ENCODE results near the gene CIDEB.

CIDEB gene

DNA sequence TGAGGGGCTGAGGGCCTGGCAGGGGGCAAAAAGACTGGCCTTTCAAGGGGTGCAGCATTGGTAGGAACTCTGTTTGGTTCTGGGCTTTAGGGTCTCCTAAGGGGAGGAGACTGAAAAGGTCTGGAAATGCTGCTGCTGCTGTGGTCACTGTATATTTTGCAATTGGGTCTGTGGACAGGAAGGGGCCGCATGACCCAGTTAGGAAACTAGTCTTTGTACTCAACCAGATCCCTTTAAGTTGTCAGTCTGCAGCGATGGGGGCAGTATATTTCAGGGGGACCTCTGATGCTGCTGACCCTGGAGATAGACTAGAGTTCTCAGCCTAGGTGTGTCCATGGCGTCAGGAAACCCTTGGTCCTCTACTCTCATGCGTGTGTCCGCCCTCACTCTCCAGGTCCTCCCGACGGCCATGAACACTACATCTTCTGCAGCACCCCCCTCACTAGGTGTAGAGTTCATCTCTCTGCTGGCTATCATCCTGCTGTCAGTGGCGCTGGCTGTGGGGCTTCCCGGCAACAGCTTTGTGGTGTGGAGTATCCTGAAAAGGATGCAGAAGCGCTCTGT lies 7.5 kb upstream of the CIDEB start:
- Histone ChIP-seq H3K79me2 (ENCODE audit: insufficient read depth, low read length) (no peaks in the 10 kb centered on the region), H3K27me3 (ENCODE audit: low read length) (no peaks in the 10 kb centered on the region), H3K4me2 (ENCODE audit: low read depth, low read length, poor library complexity, severe bottlenecking) (no peak overlapping the region), H4K20me1 (ENCODE audit: low read depth, low read length) (no peaks in the 10 kb centered on the region), H3K27ac (ENCODE audit: low read depth, low read length) (no peak overlapping the region), H3K9me3 (ENCODE audit: insufficient read depth, low read length) (no peaks in the 10 kb centered on the region), H3K36me3 (ENCODE audit: low read length) (no peaks in the 10 kb centered on the region), H3F3A (ENCODE audit: insufficient read depth) (no peaks in the 10 kb centered on the region), H2AFZ (ENCODE audit: low read depth, low read length, severe bottlenecking) (no peak overlapping the region), H3K9ac (ENCODE audit: low read length) (no peak overlapping the region), H3K4me3 (ENCODE audit: insufficient read depth, low read length, poor library complexity, severe bottlenecking) (no peak overlapping the region), H3K9me2 (replicated peaks; ENCODE audit: insufficient read depth, low read length) (no peaks in the 10 kb centered on the region)
- no peak for TF ChIP-seq EZH2phosphoT487 (conservative IDR thresholded peaks at IDR 0.05; ENCODE audit: low read length)
- TF ChIP-seq, protein P1, sequence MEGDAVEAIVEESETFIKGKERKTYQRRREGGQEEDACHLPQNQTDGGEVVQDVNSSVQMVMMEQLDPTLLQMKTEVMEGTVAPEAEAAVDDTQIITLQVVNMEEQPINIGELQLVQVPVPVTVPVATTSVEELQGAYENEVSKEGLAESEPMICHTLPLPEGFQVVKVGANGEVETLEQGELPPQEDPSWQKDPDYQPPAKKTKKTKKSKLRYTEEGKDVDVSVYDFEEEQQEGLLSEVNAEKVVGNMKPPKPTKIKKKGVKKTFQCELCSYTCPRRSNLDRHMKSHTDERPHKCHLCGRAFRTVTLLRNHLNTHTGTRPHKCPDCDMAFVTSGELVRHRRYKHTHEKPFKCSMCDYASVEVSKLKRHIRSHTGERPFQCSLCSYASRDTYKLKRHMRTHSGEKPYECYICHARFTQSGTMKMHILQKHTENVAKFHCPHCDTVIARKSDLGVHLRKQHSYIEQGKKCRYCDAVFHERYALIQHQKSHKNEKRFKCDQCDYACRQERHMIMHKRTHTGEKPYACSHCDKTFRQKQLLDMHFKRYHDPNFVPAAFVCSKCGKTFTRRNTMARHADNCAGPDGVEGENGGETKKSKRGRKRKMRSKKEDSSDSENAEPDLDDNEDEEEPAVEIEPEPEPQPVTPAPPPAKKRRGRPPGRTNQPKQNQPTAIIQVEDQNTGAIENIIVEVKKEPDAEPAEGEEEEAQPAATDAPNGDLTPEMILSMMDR (IDR thresholded peaks at IDR 0.05; ENCODE audit: insufficient read depth, low read length, poor library complexity, severe bottlenecking), result no peak

DNA sequence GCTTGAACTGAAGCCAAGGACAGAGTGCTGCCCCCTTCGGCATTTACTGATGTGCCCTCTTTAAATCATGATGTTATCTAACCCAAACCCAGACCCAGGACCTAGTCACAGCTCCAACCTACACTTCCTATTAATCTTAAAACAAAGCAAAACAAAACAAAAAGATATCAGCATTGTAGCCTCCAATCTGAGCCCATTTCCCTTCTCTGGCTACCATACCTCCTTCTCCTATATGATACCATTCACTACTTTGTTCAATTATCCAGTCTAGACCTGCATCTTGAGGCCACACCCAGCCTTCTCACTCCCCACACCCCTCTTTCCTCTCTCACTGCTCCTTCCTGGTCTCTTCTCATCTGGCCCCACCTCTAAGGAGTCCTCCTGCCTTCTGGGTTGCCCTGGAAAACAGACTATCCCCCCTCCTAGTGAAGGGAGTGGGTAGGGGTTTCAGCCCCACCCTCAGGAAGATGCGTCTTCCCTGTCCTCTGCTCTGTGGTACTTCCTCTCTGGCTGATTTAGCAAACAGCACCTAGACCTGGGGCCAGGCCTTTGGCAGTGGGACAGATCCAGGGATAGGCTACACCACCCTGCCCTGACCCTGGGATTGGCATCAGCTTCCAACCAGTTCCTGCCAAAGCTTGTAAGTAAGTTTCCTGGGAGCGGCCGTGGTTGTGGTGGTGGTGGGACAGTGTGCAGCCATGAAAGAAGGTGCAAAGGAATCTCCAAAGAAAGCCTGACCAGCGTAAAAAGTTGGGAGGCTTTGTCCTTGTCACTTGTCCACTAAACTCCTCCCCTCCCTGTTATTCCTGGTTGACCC lies 6.8 kb upstream of the CIDEB start:
- Histone ChIP-seq H3F3A (ENCODE audit: insufficient read depth) (no peaks in the 10 kb centered on the region), H3K9me2 (replicated peaks; ENCODE audit: insufficient read depth, low read length) (no peaks in the 10 kb centered on the region), H3K9me3 (ENCODE audit: insufficient read depth, low read length) (no peaks in the 10 kb centered on the region), H3K4me3 (ENCODE audit: insufficient read depth, low read length, poor library complexity, severe bottlenecking) (no peak overlapping the region), H2AFZ (ENCODE audit: low read depth, low read length, severe bottlenecking) (no peak overlapping the region), H3K27me3 (ENCODE audit: low read length) (no peaks in the 10 kb centered on the region), H3K27ac (ENCODE audit: low read depth, low read length) (no peak overlapping the region), H3K36me3 (ENCODE audit: low read length) (no peaks in the 10 kb centered on the region), H3K9ac (ENCODE audit: low read length) (no peak overlapping the region), H3K4me2 (ENCODE audit: low read depth, low read length, poor library complexity, severe bottlenecking) (no peak overlapping the region), H4K20me1 (ENCODE audit: low read depth, low read length) (no peaks in the 10 kb centered on the region), H3K79me2 (ENCODE audit: insufficient read depth, low read length) (no peaks in the 10 kb centered on the region)
- TF ChIP-seq, protein P1 (IDR thresholded peaks at IDR 0.05; ENCODE audit: insufficient read depth, low read length, poor library complexity, severe bottlenecking), result no peak
- no peak for TF ChIP-seq EZH2phosphoT487 (conservative IDR thresholded peaks at IDR 0.05; ENCODE audit: low read length)

DNA sequence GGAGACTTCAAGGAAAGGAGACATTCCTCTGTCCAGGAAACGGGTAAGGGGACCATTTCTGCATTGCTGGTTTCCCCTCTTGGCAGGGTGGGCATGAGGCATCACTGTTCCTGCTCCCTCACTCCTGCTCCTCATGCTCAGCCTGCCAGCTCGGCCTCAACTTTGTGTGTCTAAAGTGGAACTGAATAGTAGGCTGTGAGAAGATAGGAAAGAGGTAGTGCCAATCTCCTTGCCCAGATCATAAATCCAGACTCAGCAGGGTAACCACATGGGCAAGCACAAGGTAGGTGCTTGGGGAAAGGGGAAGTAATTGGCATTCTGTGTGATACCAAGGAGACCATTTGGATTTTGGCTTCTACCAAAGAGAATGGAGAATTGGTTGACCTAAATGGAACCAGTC lies 6.1 kb upstream of the CIDEB start:
- TF ChIP-seq EZH2phosphoT487 (conservative IDR thresholded peaks at IDR 0.05; ENCODE audit: low read length), result no peak
- TF ChIP-seq, protein P1 (IDR thresholded peaks at IDR 0.05; ENCODE audit: insufficient read depth, low read length, poor library complexity, severe bottlenecking), result no peak
- H3K36me3 ChIP-seq (ENCODE audit: low read length), result no peaks in the 10 kb centered on the region
- H3K4me2 ChIP-seq (ENCODE audit: low read depth, low read length, poor library complexity, severe bottlenecking), result no peak overlapping the region
- no peaks in the 10 kb centered on the region for H3K27me3 ChIP-seq (ENCODE audit: low read length)
- H2AFZ ChIP-seq (ENCODE audit: low read depth, low read length, severe bottlenecking), result no peak overlapping the region
- H3K9me2 ChIP-seq (replicated peaks; ENCODE audit: insufficient read depth, low read length), result no peaks in the 10 kb centered on the region
- H4K20me1 ChIP-seq (ENCODE audit: low read depth, low read length), result no peaks in the 10 kb centered on the region
- no peak overlapping the region for H3K27ac ChIP-seq (ENCODE audit: low read depth, low read length)
- H3K9me3 ChIP-seq (ENCODE audit: insufficient read depth, low read length), result no peaks in the 10 kb centered on the region
- H3K4me3 ChIP-seq (ENCODE audit: insufficient read depth, low read length, poor library complexity, severe bottlenecking), result no peak overlapping the region
- H3K9ac ChIP-seq (ENCODE audit: low read length), result no peak overlapping the region
- no peaks in the 10 kb centered on the region for H3K79me2 ChIP-seq (ENCODE audit: insufficient read depth, low read length)
- H3F3A ChIP-seq (ENCODE audit: insufficient read depth), result no peaks in the 10 kb centered on the region
